ENCODE measurements around the gene FOXP1.

Gene FOXP1

DNA sequence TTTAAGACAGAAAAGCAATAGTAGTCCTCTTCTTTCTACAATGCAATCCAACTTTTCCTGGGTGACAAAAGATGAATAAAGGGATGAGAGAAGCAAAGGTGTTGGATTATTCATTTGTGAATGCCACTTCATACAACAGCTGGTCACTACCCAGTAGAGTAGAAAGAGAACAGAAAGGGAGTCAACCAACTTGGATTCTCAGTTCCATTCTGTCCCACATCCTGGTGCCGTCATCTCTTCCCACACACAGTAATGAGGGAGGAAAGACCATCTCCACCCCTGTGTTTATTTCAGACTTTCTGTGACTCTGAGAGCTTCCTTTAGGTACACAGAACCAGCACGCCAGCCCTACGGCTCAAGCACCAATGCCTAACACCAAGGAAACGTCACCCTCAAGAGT is 71.0 kb downstream of the FOXP1 start:
- no peaks in the 10 kb centered on the region for H3K27me3 ChIP-seq (ENCODE audit: control insufficient read depth in 2 of 2, insufficient read depth in 2 of 2, low read length in 2 of 2)
- no peaks in the 10 kb centered on the region for H3K36me3 ChIP-seq (ENCODE audit: control insufficient read depth in 2 of 2, insufficient read depth in 2 of 2, low read length in 2 of 2)
- H3K4me1 ChIP-seq (ENCODE audit: control insufficient read depth in 2 of 2, insufficient read depth in 2 of 2, low read length in 2 of 2) = peaks cover 3 to 18% of the 10 kb centered on the region in 2 donors
- no peak overlapping the region for H3K9ac ChIP-seq (ENCODE audit: low read depth in 1 of 2, low read length in 2 of 2)
- H3K27ac ChIP-seq (ENCODE audit: low read depth in 2 of 2, low read length in 2 of 2) = no peak overlapping the region
- H3K4me3 ChIP-seq (ENCODE audit: low read length in 2 of 2) = no peak overlapping the region
- no peaks in the 10 kb centered on the region for H3K9me3 ChIP-seq (ENCODE audit: control insufficient read depth in 2 of 2, low read length in 2 of 2)

DNA sequence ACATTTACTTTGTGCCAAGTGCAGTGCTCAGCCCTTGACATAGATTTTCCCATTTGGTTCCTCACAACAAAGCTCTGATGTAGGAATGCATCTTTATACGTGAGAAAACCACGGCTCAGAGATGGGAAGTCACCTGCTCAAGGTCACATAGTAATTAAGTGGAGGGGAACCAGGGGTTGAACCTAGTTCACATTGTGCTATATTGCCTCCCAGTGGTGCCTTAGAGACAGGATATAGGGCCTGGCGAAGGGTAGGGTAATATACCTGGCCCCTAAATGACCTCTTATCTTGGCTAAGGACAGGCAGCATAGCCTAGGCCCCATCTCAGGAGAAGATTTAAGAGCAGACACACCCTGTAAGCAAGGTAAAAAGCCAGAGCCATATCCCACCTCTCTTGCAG is 71.5 kb downstream of the FOXP1 start:
- Histone ChIP-seq H3K4me3 (ENCODE audit: low read length in 2 of 2) (no peak overlapping the region), H3K27ac (ENCODE audit: low read depth in 2 of 2, low read length in 2 of 2) (peak overlapping the region; percentile 10 to 34), H3K27me3 (ENCODE audit: control insufficient read depth in 2 of 2, insufficient read depth in 2 of 2, low read length in 2 of 2) (no peaks in the 10 kb centered on the region), H3K9ac (ENCODE audit: low read depth in 1 of 2, low read length in 2 of 2) (no peak overlapping the region), H3K36me3 (ENCODE audit: control insufficient read depth in 2 of 2, insufficient read depth in 2 of 2, low read length in 2 of 2) (no peaks in the 10 kb centered on the region), H3K4me1 (ENCODE audit: control insufficient read depth in 2 of 2, insufficient read depth in 2 of 2, low read length in 2 of 2) (peaks cover 3 to 18% of the 10 kb centered on the region in 2 donors), H3K9me3 (ENCODE audit: control insufficient read depth in 2 of 2, low read length in 2 of 2) (no peaks in the 10 kb centered on the region)

GRCh38 chr3:71511446-71511845 is 72.1 kb downstream of the FOXP1 start:
- no peaks in the 10 kb centered on the region for H3K9me3 ChIP-seq (ENCODE audit: control insufficient read depth in 2 of 2, low read length in 2 of 2)
- H3K27ac ChIP-seq (ENCODE audit: low read depth in 2 of 2, low read length in 2 of 2) = peak overlapping the region in 1 of 2 donors; percentile 10
- H3K27me3 ChIP-seq (ENCODE audit: control insufficient read depth in 2 of 2, insufficient read depth in 2 of 2, low read length in 2 of 2) = no peaks in the 10 kb centered on the region
- no peak overlapping the region for H3K4me3 ChIP-seq (ENCODE audit: low read length in 2 of 2)
- H3K36me3 ChIP-seq (ENCODE audit: control insufficient read depth in 2 of 2, insufficient read depth in 2 of 2, low read length in 2 of 2) = no peaks in the 10 kb centered on the region
- H3K4me1 ChIP-seq (ENCODE audit: control insufficient read depth in 2 of 2, insufficient read depth in 2 of 2, low read length in 2 of 2) = peaks cover 3 to 18% of the 10 kb centered on the region in 2 donors
- H3K9ac ChIP-seq (ENCODE audit: low read depth in 1 of 2, low read length in 2 of 2) = no peak overlapping the region

DNA sequence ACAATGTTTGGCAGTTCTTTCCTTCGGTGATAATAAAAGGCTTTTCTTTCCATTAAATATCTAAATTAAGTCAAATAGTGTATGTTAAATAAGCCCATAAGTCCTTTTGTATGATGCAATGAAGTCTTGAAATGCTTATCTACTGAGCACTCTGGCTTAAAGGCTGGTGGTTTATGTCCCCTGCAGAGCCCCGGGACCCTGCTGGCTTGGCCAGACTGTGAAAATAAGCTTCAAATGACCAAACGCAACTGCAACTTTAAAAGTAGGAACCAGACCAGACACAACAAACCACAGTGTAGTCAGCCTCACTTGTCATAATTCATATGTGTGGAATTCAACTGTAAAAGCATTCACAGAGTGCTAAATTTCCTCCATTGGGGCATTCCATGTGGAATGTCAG is 72.5 kb downstream of the FOXP1 start:
- H3K4me3 ChIP-seq (ENCODE audit: low read length in 2 of 2) = no peak overlapping the region
- no peak overlapping the region for H3K27ac ChIP-seq (ENCODE audit: low read depth in 2 of 2, low read length in 2 of 2)
- H3K9me3 ChIP-seq (ENCODE audit: control insufficient read depth in 2 of 2, low read length in 2 of 2) = no peaks in the 10 kb centered on the region
- peaks cover 3 to 17% of the 10 kb centered on the region in 2 donors for H3K4me1 ChIP-seq (ENCODE audit: control insufficient read depth in 2 of 2, insufficient read depth in 2 of 2, low read length in 2 of 2)
- no peaks in the 10 kb centered on the region for H3K27me3 ChIP-seq (ENCODE audit: control insufficient read depth in 2 of 2, insufficient read depth in 2 of 2, low read length in 2 of 2)
- H3K9ac ChIP-seq (ENCODE audit: low read depth in 1 of 2, low read length in 2 of 2) = no peak overlapping the region
- H3K36me3 ChIP-seq (ENCODE audit: control insufficient read depth in 2 of 2, insufficient read depth in 2 of 2, low read length in 2 of 2) = no peaks in the 10 kb centered on the region

DNA sequence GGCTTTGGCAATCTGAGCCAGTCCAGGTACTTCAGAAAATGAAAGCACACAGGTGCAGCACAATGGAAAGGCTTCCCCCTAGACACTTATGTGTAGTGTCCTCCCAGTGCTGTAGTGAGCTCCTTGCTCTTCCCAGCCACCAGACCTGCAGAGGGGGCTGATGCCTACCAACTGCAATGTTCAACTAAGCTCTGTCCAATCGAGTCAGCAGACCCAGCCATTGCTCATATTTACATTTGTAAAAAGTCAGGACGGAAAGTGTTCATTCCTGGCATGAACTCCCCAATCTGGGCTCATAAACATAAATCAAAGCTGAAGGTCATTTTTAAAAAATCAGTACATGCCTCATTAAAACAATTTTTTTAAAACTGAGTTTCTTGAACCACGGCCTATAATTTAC is 73.0 kb downstream of the FOXP1 start:
- H3K27ac ChIP-seq (ENCODE audit: low read depth in 2 of 2, low read length in 2 of 2) = no peak overlapping the region
- H3K4me1 ChIP-seq (ENCODE audit: control insufficient read depth in 2 of 2, insufficient read depth in 2 of 2, low read length in 2 of 2) = peaks cover 2 to 12% of the 10 kb centered on the region in 2 donors
- H3K27me3 ChIP-seq (ENCODE audit: control insufficient read depth in 2 of 2, insufficient read depth in 2 of 2, low read length in 2 of 2) = no peaks in the 10 kb centered on the region
- no peak overlapping the region for H3K9ac ChIP-seq (ENCODE audit: low read depth in 1 of 2, low read length in 2 of 2)
- no peak overlapping the region for H3K4me3 ChIP-seq (ENCODE audit: low read length in 2 of 2)
- H3K36me3 ChIP-seq (ENCODE audit: control insufficient read depth in 2 of 2, insufficient read depth in 2 of 2, low read length in 2 of 2) = no peaks in the 10 kb centered on the region
- H3K9me3 ChIP-seq (ENCODE audit: control insufficient read depth in 2 of 2, low read length in 2 of 2) = no peaks in the 10 kb centered on the region

DNA sequence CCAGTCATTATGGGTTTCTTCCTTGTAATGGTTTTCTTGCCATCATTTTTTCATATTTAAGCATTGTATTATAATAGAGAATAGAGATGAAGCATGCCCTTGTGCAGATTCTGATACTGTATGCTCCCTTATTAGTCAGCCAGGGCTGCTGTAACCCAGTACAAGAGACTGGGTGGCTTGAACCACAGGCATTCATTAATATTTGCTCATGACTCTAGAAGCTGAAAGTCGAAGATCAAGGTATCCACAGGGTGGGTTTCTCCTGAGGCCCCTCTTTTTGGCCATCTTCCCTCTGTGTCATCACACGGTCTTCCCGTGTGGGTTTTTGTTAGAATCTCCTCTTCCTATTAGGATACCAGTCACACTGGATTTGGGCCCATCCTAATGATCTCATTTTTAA is 74.5 kb downstream of the FOXP1 start:
- H3K4me1 ChIP-seq (ENCODE audit: control insufficient read depth in 2 of 2, insufficient read depth in 2 of 2, low read length in 2 of 2) = peaks cover 0 to 6% of the 10 kb centered on the region in 2 donors
- H3K4me3 ChIP-seq (ENCODE audit: low read length in 2 of 2) = no peak overlapping the region
- H3K36me3 ChIP-seq (ENCODE audit: control insufficient read depth in 2 of 2, insufficient read depth in 2 of 2, low read length in 2 of 2) = no peaks in the 10 kb centered on the region
- H3K27me3 ChIP-seq (ENCODE audit: control insufficient read depth in 2 of 2, insufficient read depth in 2 of 2, low read length in 2 of 2) = no peaks in the 10 kb centered on the region
- no peak overlapping the region for H3K27ac ChIP-seq (ENCODE audit: low read depth in 2 of 2, low read length in 2 of 2)
- H3K9ac ChIP-seq (ENCODE audit: low read depth in 1 of 2, low read length in 2 of 2) = no peak overlapping the region
- no peaks in the 10 kb centered on the region for H3K9me3 ChIP-seq (ENCODE audit: control insufficient read depth in 2 of 2, low read length in 2 of 2)

DNA sequence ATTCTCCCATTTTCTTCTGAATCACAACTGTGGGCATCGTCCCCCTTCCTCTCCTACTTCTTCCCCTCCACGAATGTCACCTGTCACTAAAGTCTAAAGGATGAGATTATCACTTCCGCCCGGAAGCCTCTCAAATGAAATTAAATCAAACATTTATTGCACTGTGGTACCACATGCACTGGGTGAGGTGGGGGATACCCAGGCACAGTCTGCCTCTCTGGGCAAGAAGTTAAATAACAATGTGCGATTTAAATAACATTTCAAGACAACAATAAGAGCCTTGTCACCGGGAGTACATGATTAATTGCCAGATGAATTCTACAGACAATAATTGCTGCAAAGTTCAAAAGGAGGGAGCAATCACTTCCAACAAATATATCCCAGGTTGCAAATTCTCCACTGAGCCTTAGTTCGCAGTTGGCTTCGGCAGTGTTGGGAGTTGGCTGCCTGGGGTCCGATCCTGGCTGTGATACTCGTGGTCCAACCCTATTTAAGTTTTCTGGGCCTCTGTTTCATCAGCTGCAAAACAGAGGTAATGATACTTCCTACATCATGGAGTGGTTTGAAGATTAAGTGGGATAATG is 77.7 kb downstream of the FOXP1 start:
- Histone ChIP-seq H3K9ac (ENCODE audit: low read depth in 1 of 2, low read length in 2 of 2) (no peak overlapping the region), H3K27me3 (ENCODE audit: control insufficient read depth in 2 of 2, insufficient read depth in 2 of 2, low read length in 2 of 2) (no peaks in the 10 kb centered on the region), H3K4me1 (ENCODE audit: control insufficient read depth in 2 of 2, insufficient read depth in 2 of 2, low read length in 2 of 2) (no peaks in the 10 kb centered on the region), H3K9me3 (ENCODE audit: control insufficient read depth in 2 of 2, low read length in 2 of 2) (no peaks in the 10 kb centered on the region), H3K4me3 (ENCODE audit: low read length in 2 of 2) (no peak overlapping the region), H3K27ac (ENCODE audit: low read depth in 2 of 2, low read length in 2 of 2) (no peak overlapping the region), H3K36me3 (ENCODE audit: control insufficient read depth in 2 of 2, insufficient read depth in 2 of 2, low read length in 2 of 2) (peaks cover 0 to 2% of the 10 kb centered on the region in 2 donors)

GRCh38 chr3:71504250-71505036 is 79.1 kb downstream of the FOXP1 start:
- Histone ChIP-seq H3K9me3 (ENCODE audit: control insufficient read depth in 2 of 2, low read length in 2 of 2) (no peaks in the 10 kb centered on the region), H3K4me1 (ENCODE audit: control insufficient read depth in 2 of 2, insufficient read depth in 2 of 2, low read length in 2 of 2) (no peaks in the 10 kb centered on the region), H3K27me3 (ENCODE audit: control insufficient read depth in 2 of 2, insufficient read depth in 2 of 2, low read length in 2 of 2) (no peaks in the 10 kb centered on the region), H3K36me3 (ENCODE audit: control insufficient read depth in 2 of 2, insufficient read depth in 2 of 2, low read length in 2 of 2) (peaks cover 2 to 4% of the 10 kb centered on the region in 2 donors), H3K9ac (ENCODE audit: low read depth in 1 of 2, low read length in 2 of 2) (no peak overlapping the region), H3K4me3 (ENCODE audit: low read length in 2 of 2) (no peak overlapping the region), H3K27ac (ENCODE audit: low read depth in 2 of 2, low read length in 2 of 2) (no peak overlapping the region)

DNA sequence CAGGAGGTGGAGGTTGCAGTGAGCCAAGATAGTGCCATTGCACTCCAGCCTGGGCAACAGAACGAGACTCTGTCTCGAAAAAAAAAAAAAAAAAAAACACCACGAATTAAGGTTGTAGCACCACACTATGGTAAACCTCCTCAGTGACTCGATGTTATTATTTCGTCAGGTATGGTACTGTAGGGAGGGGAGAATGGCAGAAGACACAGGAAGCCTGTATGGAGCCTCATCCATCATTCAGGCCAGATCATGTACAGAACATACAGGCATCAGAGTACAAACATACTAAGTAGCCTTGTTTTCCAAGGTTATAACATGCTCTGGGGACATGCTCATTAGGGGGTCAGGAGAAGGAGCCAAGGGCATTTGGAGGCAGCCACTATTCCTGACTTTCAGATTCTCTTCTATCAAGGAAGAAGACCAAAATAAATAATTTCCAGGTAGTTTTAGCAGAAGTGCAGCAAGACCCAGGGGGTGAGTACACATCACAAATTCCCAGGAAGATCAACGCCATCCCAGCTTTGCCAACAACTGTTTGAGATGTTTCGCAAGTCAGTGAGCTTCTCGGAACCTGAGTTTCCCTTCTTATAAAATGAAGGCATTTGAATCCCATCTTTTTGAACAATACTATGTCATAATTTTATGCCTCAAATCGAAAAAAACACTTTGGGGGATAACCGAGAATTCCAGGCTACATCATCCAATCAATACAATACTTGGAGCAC is 79.8 kb downstream of the FOXP1 start:
- Histone ChIP-seq H3K36me3 (ENCODE audit: control insufficient read depth in 2 of 2, insufficient read depth in 2 of 2, low read length in 2 of 2) (peaks cover 2 to 4% of the 10 kb centered on the region in 2 donors), H3K27ac (ENCODE audit: low read depth in 2 of 2, low read length in 2 of 2) (no peak overlapping the region), H3K4me3 (ENCODE audit: low read length in 2 of 2) (no peak overlapping the region), H3K4me1 (ENCODE audit: control insufficient read depth in 2 of 2, insufficient read depth in 2 of 2, low read length in 2 of 2) (no peaks in the 10 kb centered on the region), H3K27me3 (ENCODE audit: control insufficient read depth in 2 of 2, insufficient read depth in 2 of 2, low read length in 2 of 2) (no peaks in the 10 kb centered on the region), H3K9ac (ENCODE audit: low read depth in 1 of 2, low read length in 2 of 2) (no peak overlapping the region), H3K9me3 (ENCODE audit: control insufficient read depth in 2 of 2, low read length in 2 of 2) (no peaks in the 10 kb centered on the region)

DNA sequence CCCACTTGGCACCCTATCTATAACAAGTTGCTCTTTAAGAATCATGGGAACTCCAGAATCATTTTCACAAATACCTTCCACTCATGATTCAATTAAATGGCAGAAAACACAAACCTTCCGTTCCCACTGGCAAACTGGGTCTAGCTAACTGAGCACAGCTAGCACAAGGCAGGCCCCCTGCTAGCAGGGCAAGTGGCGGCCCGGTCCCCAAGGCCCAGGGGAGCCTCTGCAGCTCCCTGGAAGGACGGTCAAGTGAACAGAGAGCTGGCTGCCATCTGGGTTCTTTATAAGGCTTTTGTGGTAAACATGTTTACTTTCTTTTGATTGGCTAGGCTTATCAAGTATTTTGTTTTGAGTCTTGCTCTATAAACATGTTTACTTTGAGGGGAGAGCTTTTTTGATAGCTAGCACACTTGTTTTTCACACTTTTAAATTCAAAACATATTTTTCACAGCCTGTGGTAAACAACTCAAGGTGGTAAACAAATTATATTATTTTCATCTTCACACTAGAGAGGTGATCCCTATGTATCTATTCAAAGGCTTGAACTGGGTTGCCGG is 81.4 kb downstream of the FOXP1 start:
- Histone ChIP-seq H3K9me3 (ENCODE audit: control insufficient read depth in 2 of 2, low read length in 2 of 2) (no peaks in the 10 kb centered on the region), H3K4me1 (ENCODE audit: control insufficient read depth in 2 of 2, insufficient read depth in 2 of 2, low read length in 2 of 2) (no peaks in the 10 kb centered on the region), H3K4me3 (ENCODE audit: low read length in 2 of 2) (no peak overlapping the region), H3K9ac (ENCODE audit: low read depth in 1 of 2, low read length in 2 of 2) (no peak overlapping the region), H3K27ac (ENCODE audit: low read depth in 2 of 2, low read length in 2 of 2) (no peak overlapping the region), H3K27me3 (ENCODE audit: control insufficient read depth in 2 of 2, insufficient read depth in 2 of 2, low read length in 2 of 2) (no peaks in the 10 kb centered on the region), H3K36me3 (ENCODE audit: control insufficient read depth in 2 of 2, insufficient read depth in 2 of 2, low read length in 2 of 2) (peaks cover 2 to 4% of the 10 kb centered on the region in 2 donors)

Data from mucosa of rectum (tissue), 2 donors.